Endothelial cell of umbilical vein (primary cell): ENCODE results near the gene DMRTC2. TPM values are rescaled to one million over a fixed set of nuclear protein-coding genes. Genes with fewer than 3 reads are reported as not detected.

Source experiments
- BruUV-seq: library from RNA; stranded (reverse); fragments of 400-500 nt; replicated peaks from 2 replicates; lab custom pipeline; 2021; lab: Mats Ljungman, UMichigan
- CTCF ChIA-PET: fragments of 300-600, 350-600 bp; sonication (Branson Sonifier 250); formaldehyde crosslinking; loops from one replicate; lab custom pipeline; 2021; ENCODE audit warnings: antibody characterized with exemption, inconsistent platforms; lab: Charles Lee
- POLR2A ChIA-PET: fragments of 300-600, 350-600 bp; sonication (Branson Sonifier 250); formaldehyde crosslinking; loops from one replicate; lab custom pipeline; 2021; ENCODE audit warnings: antibody characterized with exemption, inconsistent platforms; lab: Charles Lee
- DNase-seq: peaks from one replicate; pipeline ENCODE4 v3.0.0-alpha.2; 2011; ENCODE audit warnings: low read depth, low spot score
- FAIRE-seq: peaks from 2 replicates; lab custom pipeline; 2011; peaks lifted over from hg19 to GRCh38; lab: Jason Lieb, UNC
- H2AFZ ChIP-seq: 2 replicates; pipeline ENCODE4 v1.6.0; 2012; ENCODE audit warnings: low read depth, low read length, control low read depth, inconsistent platforms
- H3K27ac ChIP-seq: 2 replicates; pipeline ENCODE4 v1.5.1; 2011; ENCODE audit warnings: low read depth, mild to moderate bottlenecking, control low read depth, low read length, moderate library complexity; ENCODE audit not compliant: insufficient read depth
- H3K27me3 ChIP-seq, 2 experiments: 2 replicates each; pipeline versions ENCODE4 v1.6.0 to v1.6.1; 2011; ENCODE audit warnings: low read length in 2 of 2, mixed read lengths in 1 of 2; ENCODE audit not compliant: control insufficient read depth in 2 of 2, insufficient read depth in 2 of 2
- H3K36me3 ChIP-seq, 2 experiments: 2 replicates in 1 of 2; 3 replicates in 1 of 2; pipeline ENCODE4 v1.5.1; 2011; ENCODE audit warnings: low read length in 2 of 2, mild to moderate bottlenecking in 1 of 2, moderate library complexity in 1 of 2; ENCODE audit not compliant: control insufficient read depth in 2 of 2, insufficient read depth in 2 of 2; ENCODE audit errors: extremely low read depth in 1 of 2
- H3K4me1 ChIP-seq: 3 replicates; pipeline ENCODE4 v1.5.1; 2011; ENCODE audit warnings: mild to moderate bottlenecking, low read length; ENCODE audit not compliant: control insufficient read depth, insufficient read depth; ENCODE audit errors: extremely low read depth
- H3K4me2 ChIP-seq: 2 replicates; pipeline ENCODE4 v1.6.1; 2011; ENCODE audit warnings: low read length, control low read depth, mixed read lengths; ENCODE audit not compliant: insufficient read depth
- H3K4me3 ChIP-seq, 3 experiments: fragments of 200-600 bp in 1 of 3; sonication (generic), shearing (Covaris generic) in 1 of 3; replicated peaks in 1 of 3; 2 replicates each; pipeline ENCODE4 v1.5.1; 2011 to 2016; ENCODE audit warnings: control low read depth in 3 of 3, low read length in 3 of 3, mild to moderate bottlenecking in 2 of 3, inconsistent platforms in 1 of 3, low read depth in 1 of 3, moderate library complexity in 1 of 3; ENCODE audit not compliant: insufficient read depth in 1 of 3
- H3K79me2 ChIP-seq: 2 replicates; pipeline ENCODE4 v1.6.0; 2012; ENCODE audit warnings: low read length, inconsistent platforms; ENCODE audit not compliant: control insufficient read depth, insufficient read depth
- H3K9ac ChIP-seq: replicated peaks from 2 replicates; pipeline ENCODE3; 2011; ENCODE audit warnings: low read length, control low read depth; ENCODE audit not compliant: insufficient read depth; ENCODE audit errors: extremely low read depth
- H3K9me1 ChIP-seq: replicated peaks from 3 replicates; pipeline ENCODE4 v1.6.0; 2011; ENCODE audit warnings: mild to moderate bottlenecking, low read length; ENCODE audit not compliant: control insufficient read depth, insufficient read depth; ENCODE audit errors: extremely low read depth
- H3K9me3 ChIP-seq: replicated peaks from 2 replicates; pipeline ENCODE4 v1.5.1; 2012; ENCODE audit warnings: low read length, inconsistent platforms; ENCODE audit not compliant: control insufficient read depth, insufficient read depth
- H4K20me1 ChIP-seq: replicated peaks from 2 replicates; pipeline ENCODE3; 2011; ENCODE audit warnings: mild to moderate bottlenecking, low read length; ENCODE audit not compliant: control insufficient read depth, insufficient read depth; ENCODE audit errors: extremely low read depth
- CTCF ChIP-seq, 2 donors: IDR thresholded peaks; 1 replicate in 1 of 2; 2 replicates in 1 of 2; pipeline ENCODE4 v1.5.1; 2011; ENCODE audit warnings: low read length in 2 of 2, mild to moderate bottlenecking in 2 of 2, moderate library complexity in 2 of 2, control low read depth in 1 of 2, inconsistent platforms in 1 of 2, low read depth in 1 of 2; ENCODE audit not compliant: insufficient read depth in 1 of 2; ENCODE audit errors: extremely low read depth in 1 of 2
- EZH2 ChIP-seq: IDR thresholded peaks from 2 replicates; pipeline ENCODE4 v1.6.1; 2012; ENCODE audit warnings: borderline replicate concordance, low read depth, mild to moderate bottlenecking, moderate library complexity, low read length, inconsistent platforms; ENCODE audit not compliant: severe bottlenecking
- FOS ChIP-seq: IDR thresholded peaks from 2 replicates; pipeline ENCODE4 v1.6.1; 2011; ENCODE audit warnings: mild to moderate bottlenecking, low read length, moderate library complexity, borderline replicate concordance; ENCODE audit not compliant: insufficient read depth
- GATA2 ChIP-seq: IDR thresholded peaks from 2 replicates; pipeline ENCODE4 v1.7.0; 2011; ENCODE audit warnings: low read depth, mild to moderate bottlenecking, moderate library complexity, mixed read lengths, low read length; ENCODE audit not compliant: insufficient read length, insufficient read depth
- JUN ChIP-seq: IDR thresholded peaks from 2 replicates; pipeline ENCODE4 v1.6.1; 2011; ENCODE audit warnings: borderline replicate concordance, low read depth; ENCODE audit not compliant: insufficient read length, insufficient read depth
- MAX ChIP-seq: IDR thresholded peaks from 2 replicates; pipeline ENCODE4 v1.6.1; 2011; ENCODE audit not compliant: insufficient read depth, insufficient read length
- MYC ChIP-seq: IDR thresholded peaks from one replicate; pipeline ENCODE4 v1.6.1; 2011; ENCODE audit warnings: mild to moderate bottlenecking, low read depth, low read length
- POLR2A ChIP-seq: IDR thresholded peaks from 2 replicates; pipeline ENCODE4 v1.6.1; 2012; ENCODE audit warnings: low read depth, mild to moderate bottlenecking, control low read depth, low read length
- POLR2AphosphoS5 ChIP-seq: IDR thresholded peaks from 2 replicates; pipeline ENCODE4 v1.6.1; 2012; ENCODE audit warnings: low read depth, mild to moderate bottlenecking, control low read depth, low read length, moderate library complexity; ENCODE audit not compliant: insufficient read depth
- dilution Hi-C: fragments of 300-500 bp; cut with MboI; formaldehyde crosslinking; loops from one replicate; pipeline ENCODE4 v1.15.0; 2019; ENCODE audit warnings: low sequenced_read_pairs; ENCODE audit not compliant: extremely low pct_ligation_motif_present
- intact Hi-C: fragments of 100-400 bp; cut with micrococcal nuclease; formaldehyde crosslinking; loops from one replicate; pipeline ENCODE4 v1.10.0; 2022
- polyA plus RNA-seq, 4 experiments: library from polyadenylated mRNA; depleted of rRNA in 3 of 4; stranded (reverse) in 3 of 4; unstranded in 1 of 4; fragments of >200 nt; gene quantifications; 2 replicates each; pipeline versions ENCODE4 v1.2.1 to v1.2.3, GENCODE V29; 2011 to 2012; ENCODE audit warnings: missing spikeins in 1 of 4
- total RNA-seq: library from RNA; stranded (reverse); gene quantifications from 2 replicates; pipeline ENCODE4 v1.2.3, GENCODE V29; 2021

The DMRTC2 gene
- total and polyA plus RNA-seq, 2 donors (not counting 3 experiments of a cell fraction or from before 2014, with no cell fraction given): not detected

GRCh38 chr19:41889896-41890295, 45.1 kb downstream of the DMRTC2 start:
- H3K9ac ChIP-seq: no peak overlapping the region
- H3K79me2 ChIP-seq: peaks cover 18% of the 10 kb centered on the region
- no peaks in the 10 kb centered on the region for H3K27me3 ChIP-seq
- FAIRE-seq (no peak), DNase-seq (no peak)
- TF ChIP-seq POLR2AphosphoS5 (no peak), MAX (no peak), GATA2 (no peak), POLR2A (no peak), EZH2 (no peak), MYC (no peak), CTCF (IDR thresholded peaks at IDR 0.05; ENCODE audit: extremely low read depth in 1 of 2, insufficient read depth in 1 of 2, low read depth in 1 of 2, low read length in 2 of 2) (no peak), FOS (no peak), JUN (no peak)
- intact Hi-C loops: no loop called here
- H3K36me3 ChIP-seq: peaks cover 4 to 18% of the 10 kb centered on the region in 2 experiments
- no peaks in the 10 kb centered on the region for H4K20me1 ChIP-seq
- dilution Hi-C loops: no loop called here
- BruUV-seq: no TSS peak
- no peaks in the 10 kb centered on the region for H3K9me3 ChIP-seq
- ChIA-PET CTCF (interaction anchor here (1.1 to 1.6 kb wide), 2 partner anchors 9 to 17 kb away, joined by 3 to 5 read pairs; no protein-coding TSS in a partner anchor), POLR2A (no interaction called here)
- H3K4me2 ChIP-seq: no peak overlapping the region
- H3K9me1 ChIP-seq: no peaks in the 10 kb centered on the region
- no peak overlapping the region for H3K27ac ChIP-seq
- H3K4me3 ChIP-seq: no peak overlapping the region
- H3K4me1 ChIP-seq: peaks cover 11% of the 10 kb centered on the region
- no peak overlapping the region for H2AFZ ChIP-seq
